HG03175 (cell line): ENCODE measurements around the gene HRH1.
A peak's percentile ranks its signal among the peaks of the same experiment; 100 is the strongest.
"Not testable (repeated sequence)": the region's sequence is repeated elsewhere in the genome, so short reads cannot be mapped to it uniquely, and the experiment has no call there.

Experiments
- ATAC-seq: cut with Tn5 transposase; IDR thresholded peaks from one replicate; pipeline ENCODE4 v1.9.1; 2021; ENCODE audit warnings: mild to moderate bottlenecking, moderate library complexity; ENCODE audit not compliant: unreplicated experiment

HRH1 gene

GRCh38 chr3:11154036-11154952, at the start of gene HRH1:
TSS of gene HRH1 (plus strand) at chr3:11154493. CDS start at chr3:11259038, 104,545 bp downstream.
- ATAC-seq, result no peak

- ATAC-seq, result not testable (repeated sequence)
Measured at GRCh38 chr3:11113316-11113715, 41.0 kb upstream of the HRH1 start.

DNA sequence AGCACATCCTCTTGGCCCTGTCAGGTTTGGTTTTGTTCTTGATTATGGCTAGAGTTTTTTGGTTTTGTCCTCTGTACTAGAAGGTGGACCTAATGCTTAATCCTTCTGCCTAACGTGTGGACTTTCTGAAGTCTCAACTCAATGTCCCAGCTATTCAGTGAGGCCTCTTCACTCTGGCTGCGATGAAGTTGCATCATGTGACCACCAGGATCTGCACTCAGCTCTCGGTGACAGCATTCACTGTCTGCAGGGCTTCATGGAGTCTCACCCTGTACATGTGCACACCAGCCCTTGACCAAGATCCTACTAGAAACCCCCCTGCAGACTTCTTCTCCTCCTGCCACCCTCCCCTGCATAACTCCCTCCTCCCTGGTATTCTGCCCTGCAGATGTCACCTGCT, 38.7 kb upstream of the HRH1 start:
- ATAC-seq, result no peak

DNA sequence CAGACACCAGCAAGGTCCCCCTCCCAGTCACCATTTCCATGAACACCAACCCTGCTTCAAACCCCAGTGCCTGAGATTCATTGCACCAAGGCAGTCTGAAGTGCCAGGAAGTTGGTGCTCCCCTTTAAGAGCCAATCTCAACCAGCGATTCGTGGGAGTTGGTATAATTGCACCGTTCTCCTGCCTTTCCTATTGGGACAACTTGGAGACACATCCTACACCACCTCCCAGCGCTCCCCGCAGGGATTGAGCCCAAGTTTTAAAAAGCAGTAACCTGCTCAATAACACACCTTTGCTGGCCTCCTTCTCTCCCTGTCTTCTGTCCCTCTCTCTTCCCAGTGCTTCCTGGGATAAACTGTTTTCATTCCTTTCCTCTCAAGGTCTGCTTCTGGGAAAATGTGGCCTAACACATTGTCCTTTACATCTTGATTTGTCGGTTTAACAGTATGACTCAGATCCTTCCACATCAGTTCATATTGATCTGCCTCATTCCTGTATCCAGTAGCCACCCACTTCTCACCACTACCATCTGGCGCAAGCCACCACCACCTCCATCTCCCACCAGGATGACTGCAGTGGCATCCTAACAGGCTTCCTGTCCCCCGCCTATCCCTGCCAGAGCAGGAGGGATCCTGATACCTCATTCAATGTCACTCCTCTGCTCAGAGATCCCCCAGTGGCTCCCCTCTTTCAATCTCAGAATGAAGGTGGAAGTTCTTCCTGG, 37.8 kb upstream of the HRH1 start:
- ATAC-seq, result no peak

GRCh38 chr3:11117591-11117990, 36.7 kb upstream of the HRH1 start:
- no peak for ATAC-seq

DNA sequence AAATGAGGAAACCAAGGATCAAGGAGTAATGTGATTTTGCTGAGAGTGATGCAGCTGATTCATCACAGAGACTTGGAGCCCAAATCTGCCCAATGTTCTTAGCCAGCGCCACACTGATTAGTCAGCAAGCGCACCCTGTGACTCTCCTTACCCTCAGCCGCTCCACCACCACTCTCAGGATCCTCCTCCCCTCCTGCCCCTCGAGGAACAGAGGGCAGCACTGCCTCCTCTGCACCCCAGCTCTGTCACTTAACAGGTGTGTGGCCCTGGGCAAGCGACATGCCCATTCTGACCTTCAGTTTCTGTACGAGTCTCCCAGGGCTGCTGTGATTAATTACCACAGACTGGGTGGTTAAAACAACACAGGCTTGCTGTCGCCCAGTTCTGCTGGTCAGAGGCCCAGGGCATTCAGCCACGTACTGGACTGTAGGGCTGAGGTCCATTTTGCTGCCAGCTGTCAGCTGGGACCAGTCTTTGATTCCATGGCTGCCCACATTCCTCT, 36.1 kb upstream of the HRH1 start:
- ATAC-seq, result no peak

DNA sequence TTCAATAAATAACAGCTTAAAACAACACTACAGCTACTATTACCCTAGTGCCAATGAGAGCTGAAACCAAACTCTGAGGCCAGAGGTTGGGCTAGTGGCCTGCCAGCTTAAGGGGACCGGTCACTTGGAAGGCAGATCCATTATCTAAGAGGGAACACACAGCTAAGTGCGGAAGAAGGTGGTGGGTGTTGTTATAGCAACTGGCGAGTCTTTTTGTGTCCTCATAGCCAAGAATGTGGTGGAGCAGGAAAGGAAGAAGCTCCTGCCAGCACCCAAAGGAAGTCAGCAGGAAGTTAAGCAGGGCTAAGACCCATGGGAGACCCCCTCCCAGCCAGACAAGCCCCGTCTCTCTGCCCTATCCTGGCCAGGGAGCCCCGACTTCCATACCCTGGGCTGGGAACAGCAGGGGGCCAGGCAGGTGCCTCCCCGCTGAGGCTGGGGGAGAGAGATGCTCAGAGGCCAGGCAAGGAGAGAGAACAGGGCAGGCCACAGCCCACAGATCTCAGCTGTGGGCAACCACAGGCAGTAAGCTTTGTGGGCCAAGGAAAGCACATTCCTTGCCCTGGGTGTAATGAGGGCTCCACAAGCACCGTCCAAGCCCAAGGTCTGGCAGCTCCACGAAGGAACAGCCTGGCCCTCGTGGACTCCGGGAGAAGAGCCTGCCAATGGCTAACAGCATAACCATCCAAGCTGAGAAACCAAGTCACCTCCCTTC, 34.0 kb upstream of the HRH1 start:
- no peak for ATAC-seq

- no peak for ATAC-seq
Measured at GRCh38 chr3:11126653-11127052, 27.6 kb upstream of the HRH1 start.

DNA sequence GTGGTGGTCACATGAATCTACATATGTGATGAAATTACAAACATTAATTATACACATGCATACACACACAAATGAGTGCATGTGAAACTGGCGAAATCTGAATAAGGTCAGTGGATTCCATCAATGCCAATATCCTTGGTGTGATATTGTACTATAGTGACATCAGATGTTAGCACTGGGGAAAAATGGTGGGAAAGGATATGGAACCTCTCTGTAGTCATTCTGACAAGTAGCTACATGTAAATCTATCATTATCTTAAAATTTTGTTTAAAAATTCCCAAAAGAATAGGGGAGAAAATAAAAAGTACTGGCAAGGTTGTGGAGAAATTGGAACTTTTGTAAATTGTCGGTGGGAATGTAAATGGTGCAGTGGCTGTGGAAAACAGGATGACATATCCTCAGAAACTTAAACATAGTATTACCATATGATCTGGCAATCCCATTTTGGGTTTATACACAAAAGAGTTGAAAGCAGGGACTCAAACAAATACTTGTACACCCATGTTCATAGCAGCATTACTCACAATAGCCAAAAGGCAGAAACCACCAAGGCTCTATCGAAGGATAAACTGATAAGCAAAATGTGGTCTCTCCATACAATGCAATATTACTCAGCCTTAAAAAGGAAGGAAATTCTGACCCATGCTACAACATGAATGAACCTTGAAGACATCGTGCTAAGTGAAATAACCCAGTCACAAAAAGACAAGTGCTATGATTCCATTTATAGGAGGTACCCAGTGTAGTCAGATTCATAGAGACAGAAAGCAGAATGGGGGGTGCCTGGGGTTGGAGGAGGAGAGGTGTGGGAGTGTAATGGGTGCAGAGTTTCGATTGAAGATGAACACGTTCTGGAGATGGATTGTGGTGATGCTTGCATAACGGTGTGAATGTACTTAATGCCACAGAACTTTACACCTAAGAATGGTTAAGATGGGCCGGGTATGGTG, 25.3 kb upstream of the HRH1 start:
- no peak for ATAC-seq

- no peak for ATAC-seq
Measured at GRCh38 chr3:11130385-11130784, 23.9 kb upstream of the HRH1 start.

DNA sequence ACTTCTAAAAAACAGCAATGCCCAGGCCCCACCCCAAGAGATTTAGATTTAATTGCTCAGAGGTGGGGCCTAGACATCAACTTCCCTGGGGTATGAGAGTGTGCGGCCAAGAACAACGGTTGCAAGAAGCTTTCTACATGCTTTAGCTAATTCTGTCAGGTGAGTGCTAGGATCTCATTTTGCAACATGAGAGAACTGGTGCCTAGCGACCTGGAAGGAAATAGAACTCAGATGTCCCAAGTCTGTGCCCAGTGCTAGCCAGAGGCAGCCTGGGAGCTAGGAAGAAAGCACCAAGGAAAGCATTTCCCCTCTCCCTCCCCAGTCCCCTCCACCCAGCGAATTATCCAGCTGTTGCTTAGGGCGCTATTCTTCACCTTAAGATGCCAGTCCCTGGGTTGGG, 22.9 kb upstream of the HRH1 start:
- ATAC-seq, result no peak

DNA sequence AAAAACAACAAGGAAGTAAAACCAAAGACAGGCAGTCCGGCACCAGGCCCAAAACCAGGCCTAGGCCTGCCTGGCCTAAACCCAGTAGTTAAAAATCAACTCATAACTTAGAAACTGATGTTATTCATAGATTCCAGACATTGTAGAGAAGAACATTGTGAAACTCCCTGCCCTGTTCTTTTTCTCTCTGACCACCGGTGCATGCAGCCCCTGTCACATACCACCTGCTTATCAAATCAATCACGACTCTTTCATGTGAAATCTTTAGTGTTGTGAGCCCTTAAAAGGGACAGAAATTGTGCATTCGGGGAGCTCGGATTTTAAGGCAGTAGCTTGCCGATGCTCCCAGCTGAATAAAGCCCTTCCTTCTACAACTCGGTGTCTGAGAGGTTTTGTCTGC, 22.4 kb upstream of the HRH1 start:
- not testable (repeated sequence) for ATAC-seq

DNA sequence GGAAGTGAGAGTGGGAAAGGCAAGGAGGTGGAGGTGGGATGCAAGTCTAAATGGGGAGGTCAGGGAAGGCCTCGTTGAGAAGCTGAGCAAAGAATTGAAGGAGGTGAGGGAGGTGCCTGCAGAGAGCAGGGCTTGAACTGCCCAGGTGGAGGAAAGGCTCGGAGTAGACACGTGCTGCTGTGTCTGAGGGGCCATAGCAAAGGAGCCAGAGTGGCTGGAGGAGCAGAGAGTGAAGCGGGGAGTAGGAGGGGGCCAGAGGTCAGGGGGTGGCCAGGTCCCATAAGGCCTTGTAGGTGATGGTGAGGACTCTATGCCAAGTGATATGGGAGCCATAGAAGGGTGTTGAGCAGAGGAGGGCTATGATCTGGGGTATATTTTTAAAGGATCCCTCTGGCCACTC, 21.4 kb upstream of the HRH1 start:
- no peak for ATAC-seq

GRCh38 chr3:11134794-11135193, 19.5 kb upstream of the HRH1 start:
- no peak for ATAC-seq

GRCh38 chr3:11136116-11136515, 18.2 kb upstream of the HRH1 start:
- no peak for ATAC-seq

GRCh38 chr3:11136830-11137626, 17.3 kb upstream of the HRH1 start:
- no peak for ATAC-seq

- no peak for ATAC-seq
Measured at GRCh38 chr3:11137627-11137959, 16.7 kb upstream of the HRH1 start.

- no peak for ATAC-seq
Measured at GRCh38 chr3:11138371-11138770, 15.9 kb upstream of the HRH1 start.

DNA sequence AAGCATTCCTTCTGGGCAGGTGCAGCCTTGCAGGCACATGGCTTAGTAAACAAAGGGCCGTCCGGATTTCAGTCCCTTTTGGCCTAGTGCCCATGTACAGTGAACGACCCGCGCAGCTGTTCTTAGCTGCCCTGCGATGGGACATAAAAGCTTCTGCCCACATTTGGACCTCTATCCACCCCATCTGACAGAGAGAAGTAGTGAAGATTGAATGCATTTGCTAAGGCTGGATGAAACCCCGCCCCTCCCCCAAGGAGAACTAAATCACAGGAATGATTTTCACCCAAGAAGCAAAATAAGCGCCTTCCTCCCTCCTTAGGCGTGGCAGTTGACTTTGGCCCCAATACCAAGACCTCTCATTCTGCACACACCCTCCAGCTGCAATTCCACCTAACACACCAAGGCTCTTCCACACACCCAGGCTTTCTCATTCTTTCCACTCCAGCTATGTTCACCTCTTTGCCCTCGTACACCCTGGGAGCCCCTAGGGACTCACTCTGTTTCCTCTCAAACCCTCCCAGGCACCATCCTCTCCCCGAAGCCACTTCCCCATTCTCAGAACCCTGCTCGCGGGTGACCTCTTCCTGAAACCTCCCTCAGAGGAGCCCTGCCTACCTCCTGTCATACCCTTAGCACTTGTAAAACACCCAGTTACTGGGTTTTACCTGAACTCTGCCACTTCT, 14.1 kb upstream of the HRH1 start:
- ATAC-seq, result peak; percentile 98
